A673 (cell line): ENCODE results near the gene VARS2. TPM values are rescaled to one million over a fixed set of nuclear protein-coding genes. Genes with fewer than 3 reads are reported as not detected.

Source experiments
- BruUV-seq: library from RNA; stranded (reverse); fragments of 400-500 nt; replicated peaks from 2 replicates; lab custom pipeline; 2021; lab: Mats Ljungman, UMichigan
- CTCF ChIA-PET: fragments of 300-600 bp; sonication (Branson Sonifier 250); formaldehyde crosslinking; loops from one replicate; lab custom pipeline; 2022; ENCODE audit warnings: antibody characterized with exemption; lab: Charles Lee
- POLR2A ChIA-PET: fragments of 300-600 bp; sonication (Branson Sonifier 250); formaldehyde crosslinking; loops from one replicate; lab custom pipeline; 2022; ENCODE audit warnings: antibody characterized with exemption; ENCODE audit not compliant: low non-redundant PET; lab: Charles Lee
- DNase-seq: peaks from one replicate; pipeline ENCODE4 v3.0.0-alpha.2; 2015; ENCODE audit warnings: low spot score
- H3K27ac ChIP-seq: fragments of 200-600 bp; sonication (generic); 2 replicates; pipeline ENCODE4 v1.5.1; 2016; ENCODE audit warnings: mixed run types, low read depth, mild to moderate bottlenecking, mixed read lengths, antibody characterized with exemption, low read length; ENCODE audit not compliant: poor library complexity, severe bottlenecking
- H3K27me3 ChIP-seq: fragments of 200-600 bp; sonication (generic); replicated peaks from 2 replicates; pipeline ENCODE4 v1.6.1; 2017; ENCODE audit warnings: mixed run types, low read depth, mild to moderate bottlenecking, mixed read lengths, antibody characterized with exemption, low read length; ENCODE audit not compliant: insufficient read depth, poor library complexity
- H3K36me3 ChIP-seq: fragments of 200-600 bp; sonication (generic); 2 replicates; pipeline ENCODE4 v1.6.1; 2016; ENCODE audit warnings: mixed run types, mild to moderate bottlenecking, mixed read lengths, antibody characterized with exemption, low read length; ENCODE audit not compliant: insufficient read depth, poor library complexity, severe bottlenecking
- H3K4me1 ChIP-seq: fragments of 200-600 bp; sonication (generic); 2 replicates; pipeline ENCODE4 v1.6.1; 2017; ENCODE audit warnings: mixed run types, mild to moderate bottlenecking, mixed read lengths, antibody characterized with exemption, low read length; ENCODE audit not compliant: insufficient read depth, poor library complexity, severe bottlenecking
- H3K4me3 ChIP-seq: fragments of 200-600 bp; sonication (generic); 2 replicates; pipeline ENCODE4 v1.5.1; 2016; ENCODE audit warnings: low read depth, mixed run types, mild to moderate bottlenecking, mixed read lengths, low read length; ENCODE audit not compliant: poor library complexity, severe bottlenecking
- H3K9me3 ChIP-seq: fragments of 200-600 bp; sonication (generic); 2 replicates; pipeline ENCODE4 v1.6.1; 2016; ENCODE audit warnings: mixed run types, low read depth, mild to moderate bottlenecking, mixed read lengths, antibody characterized with exemption, low read length; ENCODE audit not compliant: poor library complexity, severe bottlenecking
- CTCF ChIP-seq: fragments of 300-800, 200-600 bp; sonication (generic); conservative IDR thresholded peaks from 2 replicates; pipeline ENCODE4 v1.5.1; 2017; ENCODE audit warnings: low read depth, mild to moderate bottlenecking, antibody characterized with exemption, low read length, moderate library complexity, mixed read lengths
- EZH2 ChIP-seq: fragments of 200-600 bp; sonication (generic); IDR thresholded peaks from 2 replicates; pipeline ENCODE4 v1.6.1; 2017; ENCODE audit warnings: borderline replicate concordance, low read depth, mild to moderate bottlenecking, mixed read lengths, antibody characterized with exemption, low read length; ENCODE audit not compliant: poor library complexity, severe bottlenecking
- intact Hi-C: fragments of 100-400 bp; cut with micrococcal nuclease; formaldehyde crosslinking; loops from one replicate; pipeline ENCODE4 v1.10.0; 2022; ENCODE audit not compliant: unreplicated experiment
- total RNA-seq: library from RNA; stranded (reverse); gene quantifications from 2 replicates; pipeline ENCODE4 v1.2.3, GENCODE V29; 2021

Gene VARS2
- total RNA-seq, 1 experiment from 2014 or later = 48.4 TPM

DNA sequence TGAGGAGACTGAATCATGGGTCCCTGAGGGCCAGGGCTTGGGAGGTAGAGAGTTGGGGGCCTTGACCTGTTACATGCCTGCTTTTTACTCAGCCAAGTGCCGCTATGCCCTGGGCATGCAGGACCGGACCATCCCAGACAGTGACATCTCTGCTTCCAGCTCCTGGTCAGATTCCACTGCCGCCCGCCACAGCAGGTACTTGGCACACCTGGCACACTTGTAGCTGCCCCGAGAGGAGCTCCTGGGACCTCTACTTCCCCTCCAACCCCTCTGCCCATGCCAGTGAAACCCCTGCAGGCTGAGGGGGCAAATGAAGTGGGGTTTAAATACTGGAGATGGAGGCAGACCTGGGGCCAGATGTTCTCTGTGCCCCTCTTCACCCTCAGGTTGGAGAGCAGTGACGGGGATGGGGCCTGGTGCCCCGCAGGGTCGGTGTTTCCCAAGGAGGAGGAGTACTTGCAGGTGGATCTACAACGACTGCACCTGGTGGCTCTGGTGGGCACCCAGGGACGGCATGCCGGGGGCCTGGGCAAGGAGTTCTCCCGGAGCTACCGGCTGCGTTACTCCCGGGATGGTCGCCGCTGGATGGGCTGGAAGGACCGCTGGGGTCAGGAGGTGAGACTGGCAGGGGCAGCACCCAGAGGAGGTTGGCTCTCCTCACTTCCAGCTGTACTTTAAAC, 25.1 kb upstream of the VARS2 start:
- no peak for DNase-seq
- Histone ChIP-seq H3K9me3 (no peaks in the 10 kb centered on the region), H3K27me3 (no peaks in the 10 kb centered on the region), H3K27ac (no peak overlapping the region), H3K4me1 (peaks cover 41% of the 10 kb centered on the region), H3K4me3 (no peak overlapping the region), H3K36me3 (peaks cover 13% of the 10 kb centered on the region)
- BruUV-seq = no TSS peak
- intact Hi-C loops = loop anchor here (10.0 kb wide), 1 partner anchor 334 kb away; the partner anchor contains the start of genes GNL1 and PRR3
- ChIA-PET CTCF (no interaction called here), POLR2A (interaction anchor here (0.5 kb wide), 1 partner anchor 49 kb away, joined by 4 read pairs; no protein-coding TSS in a partner anchor)
- no peak for TF ChIP-seq EZH2
- no peak for TF ChIP-seq CTCF

DNA sequence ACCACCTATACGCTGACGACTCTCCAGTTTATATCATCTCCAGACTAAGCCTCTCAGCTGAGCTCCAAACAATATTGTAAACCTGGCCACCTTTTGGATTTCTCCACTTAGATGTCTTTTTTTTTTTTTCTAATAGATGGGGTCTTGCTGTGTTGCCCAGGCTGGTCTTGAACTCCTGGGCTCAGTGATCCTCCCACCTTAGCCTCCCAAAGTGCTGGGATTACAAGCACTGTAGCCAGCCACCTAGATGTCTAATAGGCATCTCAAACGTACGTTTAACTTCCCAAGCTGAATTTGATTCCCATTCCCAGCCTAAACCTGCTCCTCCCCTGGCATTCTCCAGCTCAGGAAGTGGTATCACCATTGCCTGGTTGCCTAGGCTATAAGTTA, 24.5 kb upstream of the VARS2 start:
- no peaks in the 10 kb centered on the region for H3K27me3 ChIP-seq
- no peaks in the 10 kb centered on the region for H3K9me3 ChIP-seq
- intact Hi-C loops = loop anchor here (10.0 kb wide), 1 partner anchor 335 kb away; the partner anchor contains the start of genes GNL1 and PRR3
- no peak for DNase-seq
- ChIA-PET CTCF (no interaction called here), POLR2A (no interaction called here)
- H3K27ac ChIP-seq = no peak overlapping the region
- no peak overlapping the region for H3K4me3 ChIP-seq
- BruUV-seq = no TSS peak
- TF ChIP-seq EZH2 = no peak
- TF ChIP-seq CTCF = no peak
- H3K4me1 ChIP-seq = peaks cover 40% of the 10 kb centered on the region
- H3K36me3 ChIP-seq = peaks cover 13% of the 10 kb centered on the region

GRCh38 chr6:30889921-30890645, 24.0 kb upstream of the VARS2 start:
- Histone ChIP-seq H3K27ac (no peak overlapping the region), H3K36me3 (peaks cover 13% of the 10 kb centered on the region), H3K9me3 (no peaks in the 10 kb centered on the region), H3K4me3 (no peak overlapping the region), H3K27me3 (no peaks in the 10 kb centered on the region), H3K4me1 (peaks cover 40% of the 10 kb centered on the region)
- BruUV-seq = no TSS peak
- no peak for DNase-seq
- POLR2A ChIA-PET = interaction anchor here (0.6 kb wide), 1 partner anchor 16 kb away, joined by 5 read pairs; no protein-coding TSS in a partner anchor
- TF ChIP-seq EZH2 (no peak), CTCF (no peak)
- CTCF ChIA-PET = no interaction called here
- intact Hi-C loops = loop anchor here (10.0 kb wide), 1 partner anchor 335 kb away; the partner anchor contains the start of genes GNL1 and PRR3
